GM21367 (cell line): ENCODE measurements around the gene PLEKHB2.
A peak's percentile ranks its signal among the peaks of the same experiment; 100 is the strongest.
"Not testable (repeated sequence)": the region's sequence is repeated elsewhere in the genome, so short reads cannot be mapped to it uniquely, and the experiment has no call there.

Experiments used
- ATAC-seq: cut with Tn5 transposase; IDR thresholded peaks from one replicate; pipeline ENCODE4 v1.9.1; 2021; ENCODE audit not compliant: unreplicated experiment

PLEKHB2 gene

DNA sequence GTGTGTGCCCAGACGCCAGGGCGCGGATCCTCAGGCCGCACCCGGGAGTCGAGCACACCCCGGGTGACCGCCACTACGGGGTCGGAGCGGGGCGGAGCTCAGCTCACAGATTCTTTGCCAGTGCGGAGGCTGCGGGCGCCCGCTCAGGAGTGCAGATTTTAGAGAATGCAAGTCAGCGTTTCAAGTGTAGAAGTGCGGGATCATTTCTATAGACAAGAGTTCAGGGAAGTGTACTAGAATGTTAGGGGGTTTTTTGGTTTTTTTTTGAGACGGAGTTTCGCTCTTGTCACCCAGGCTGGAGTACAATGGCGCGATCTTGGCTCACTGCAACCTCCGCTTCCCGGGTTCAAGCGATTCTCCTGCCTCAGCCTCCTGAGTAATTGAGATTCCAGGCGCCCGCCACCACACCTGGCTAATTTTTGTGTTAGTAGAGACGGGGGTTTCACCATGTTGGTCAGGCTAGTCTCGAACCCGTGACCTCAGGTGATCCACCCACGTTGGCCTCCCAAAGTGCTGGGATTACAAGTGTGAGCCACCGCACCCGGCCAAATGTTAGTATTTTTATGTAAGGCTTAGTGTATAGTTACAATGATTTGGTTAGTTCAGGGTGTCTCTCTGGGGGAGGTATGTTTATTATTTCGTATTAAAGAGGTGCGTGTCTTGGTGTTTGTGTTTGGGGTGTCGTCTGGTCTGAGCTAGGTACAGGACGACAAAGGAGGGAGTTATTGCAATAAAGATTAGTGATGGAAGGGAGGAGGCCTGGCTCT is 11.3 kb upstream of the PLEKHB2 start:
- peak; percentile 58 for ATAC-seq

DNA sequence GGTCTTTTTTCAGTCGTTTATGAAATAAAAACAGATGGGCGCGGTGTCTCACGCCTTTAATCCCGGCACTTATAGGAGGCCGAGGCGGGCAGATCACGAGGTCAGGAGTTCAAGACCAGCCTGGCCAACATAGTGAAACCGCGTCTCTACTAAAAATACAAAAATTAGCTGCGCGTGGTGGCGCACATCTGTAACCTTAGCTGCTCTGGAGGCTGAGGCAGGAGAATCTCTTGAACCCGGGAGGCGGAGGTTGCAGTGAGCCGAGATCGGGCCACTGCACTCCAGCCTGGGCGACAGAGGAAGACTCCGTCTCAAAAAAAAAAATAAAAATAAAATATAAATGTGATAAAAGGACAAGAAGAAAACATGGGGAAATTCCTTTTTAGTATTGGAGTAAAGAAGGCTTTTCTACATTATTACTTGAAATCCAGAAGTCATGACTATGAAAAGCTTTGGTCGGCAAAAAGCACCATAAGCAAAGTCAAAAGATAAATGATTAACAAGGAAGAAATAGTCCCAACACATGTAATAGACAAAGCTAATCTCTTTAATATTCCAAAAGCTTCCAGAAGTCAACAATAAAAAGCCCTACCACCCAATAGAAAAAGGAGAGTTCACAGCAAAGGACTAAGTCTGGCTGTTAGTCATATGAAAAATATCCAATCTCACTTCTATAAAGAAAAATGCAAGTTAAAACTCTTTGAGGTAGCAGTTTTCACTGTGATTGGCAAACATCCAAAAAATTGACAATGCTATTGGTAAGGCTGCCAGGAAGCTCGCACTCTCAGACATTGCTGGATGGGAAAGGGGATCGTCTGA is 10.5 kb upstream of the PLEKHB2 start:
- ATAC-seq = no peak

DNA sequence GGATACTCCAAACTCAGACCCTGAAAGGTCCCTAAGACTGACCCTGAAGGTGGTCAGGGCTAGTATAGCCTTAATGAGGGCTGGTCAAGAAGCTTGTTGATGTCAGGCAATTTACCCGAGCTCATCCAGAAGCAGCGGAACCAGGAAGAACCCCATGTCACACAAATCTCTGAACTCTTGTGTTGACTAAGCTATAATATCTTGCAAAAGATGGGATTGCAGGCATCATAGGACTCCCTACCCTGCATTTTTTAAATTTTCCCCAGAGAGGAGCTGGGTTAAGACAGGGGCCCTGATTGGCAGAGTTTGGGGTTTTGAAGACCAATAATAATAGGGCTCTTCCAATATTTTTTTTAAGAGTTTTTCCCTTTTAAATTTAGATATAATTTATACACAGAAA is 2.0 kb upstream of the PLEKHB2 start:
- ATAC-seq = no peak

DNA sequence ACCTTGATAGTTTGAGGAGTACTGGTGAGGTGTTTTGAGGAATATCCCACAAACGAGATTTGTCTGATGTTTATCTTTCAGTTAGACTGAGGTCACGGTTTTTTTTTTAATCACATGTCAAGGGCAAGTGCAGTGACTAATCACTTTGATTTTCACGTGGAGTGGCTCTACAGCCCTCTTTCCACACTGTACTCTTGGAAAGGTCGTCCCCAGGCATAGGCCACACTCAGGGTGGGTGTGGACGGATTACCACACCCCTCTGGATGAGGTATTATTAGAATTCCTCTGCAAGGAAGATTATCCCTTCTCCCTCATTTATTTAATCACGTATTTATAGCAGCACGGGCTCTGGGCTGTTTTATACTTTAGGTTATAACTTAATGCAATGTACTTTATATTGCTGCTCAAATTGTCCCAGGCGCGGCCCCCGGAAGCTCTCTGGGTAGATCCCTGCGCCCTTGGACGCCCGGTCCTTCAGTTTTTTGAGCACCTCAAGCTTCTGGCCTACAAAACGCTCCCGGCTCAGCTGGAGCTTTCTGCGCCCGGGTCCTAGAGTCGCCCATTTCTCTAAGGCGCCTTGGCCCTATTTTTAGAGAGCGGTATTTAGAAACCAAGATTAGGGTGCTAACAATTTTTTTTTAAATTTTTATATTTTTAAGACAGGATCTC is 515 bp upstream of the PLEKHB2 start:
- peak; percentile 66 for ATAC-seq

DNA sequence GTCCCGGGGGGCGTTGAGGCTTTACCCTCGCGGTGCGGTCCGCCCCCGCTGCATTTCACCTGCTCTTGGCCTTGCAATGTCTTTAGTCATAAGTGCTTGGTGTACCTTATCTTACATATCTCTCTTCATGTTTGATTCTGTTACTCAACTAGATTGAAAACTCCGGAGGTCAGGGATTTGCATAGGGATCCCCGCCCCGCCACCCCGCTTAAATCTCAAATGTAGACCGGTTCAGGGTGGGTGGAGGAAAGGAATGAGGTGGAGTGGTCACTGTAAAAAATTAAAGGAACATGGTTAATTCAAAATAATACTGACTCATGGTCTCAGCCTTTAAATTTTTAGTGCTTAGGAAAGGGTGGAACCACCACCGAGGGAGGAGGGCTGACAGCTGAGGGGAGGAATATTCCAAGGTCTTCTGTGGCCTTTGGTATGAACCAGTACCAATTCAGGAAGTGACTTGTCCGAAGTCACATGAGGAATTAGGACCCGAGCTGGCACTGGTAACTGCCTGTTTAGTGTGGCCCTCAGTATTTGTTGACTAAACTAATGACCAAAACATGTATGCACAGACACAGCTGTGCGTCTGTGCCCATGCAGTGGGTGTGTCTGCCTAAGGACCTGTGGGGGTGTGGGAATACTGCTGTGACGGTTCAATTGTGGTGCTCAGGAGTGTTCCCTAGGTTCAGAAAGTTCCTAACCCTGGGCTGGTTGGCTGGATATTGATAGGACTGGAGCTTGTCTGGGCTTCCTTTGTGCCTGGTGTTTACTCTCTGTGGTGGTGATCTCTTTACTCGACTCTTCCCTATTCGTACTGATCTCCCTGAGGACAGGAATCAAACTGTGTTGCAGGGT is 1.0 kb downstream of the PLEKHB2 start:
- ATAC-seq = peak; percentile 33

DNA sequence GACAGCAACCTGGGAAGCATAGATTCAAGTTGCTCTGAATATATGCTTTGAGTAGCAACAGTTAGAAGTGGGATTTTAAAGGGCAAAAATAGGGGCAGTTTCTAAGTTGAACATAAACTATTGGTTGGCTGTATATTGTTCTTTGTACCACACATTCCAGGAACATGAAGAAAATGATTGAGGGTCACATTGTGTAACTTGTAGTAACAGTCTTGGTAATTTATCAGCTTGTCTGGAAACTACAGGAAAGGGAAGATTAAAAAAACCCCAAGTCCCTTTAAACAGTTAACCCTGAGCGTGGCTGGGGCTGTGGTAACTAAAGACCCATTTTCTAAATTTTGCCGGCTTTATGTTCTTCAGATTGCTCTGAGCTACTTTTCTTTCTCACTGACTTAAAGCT is 7.4 kb downstream of the PLEKHB2 start:
- no peak for ATAC-seq

DNA sequence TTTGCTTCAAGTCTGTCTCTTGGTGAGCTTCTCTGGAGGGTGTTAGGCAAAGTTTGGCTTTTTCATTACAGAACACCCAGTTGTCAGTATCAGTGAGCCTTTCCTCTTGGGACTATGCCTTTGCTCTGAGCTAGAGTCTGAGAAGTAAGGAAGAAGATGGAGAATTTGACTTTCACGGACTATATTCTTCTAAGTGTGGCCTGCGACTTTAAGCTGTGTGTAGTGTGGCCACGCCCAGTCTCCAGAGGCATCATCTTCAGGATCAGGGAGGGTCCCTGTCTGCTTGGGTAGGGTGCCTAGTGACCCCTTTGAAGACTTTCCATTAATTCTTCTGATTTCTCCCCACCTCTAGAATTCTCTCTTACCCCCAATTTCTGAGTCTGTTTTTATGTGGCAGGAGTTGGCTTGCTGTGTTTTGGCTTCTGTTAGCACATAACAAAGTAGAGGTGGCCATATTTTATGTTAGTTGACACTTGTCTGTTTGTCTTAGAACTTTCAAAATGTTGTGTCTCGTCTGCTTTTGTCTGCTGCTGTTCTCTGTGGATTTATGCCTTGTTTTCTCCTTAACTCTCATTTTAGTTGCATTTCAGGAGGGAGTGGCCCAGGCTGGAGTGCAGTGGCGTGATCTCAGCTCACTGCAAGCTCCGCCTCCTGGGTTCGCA is 8.6 kb downstream of the PLEKHB2 start:
- ATAC-seq = no peak

DNA sequence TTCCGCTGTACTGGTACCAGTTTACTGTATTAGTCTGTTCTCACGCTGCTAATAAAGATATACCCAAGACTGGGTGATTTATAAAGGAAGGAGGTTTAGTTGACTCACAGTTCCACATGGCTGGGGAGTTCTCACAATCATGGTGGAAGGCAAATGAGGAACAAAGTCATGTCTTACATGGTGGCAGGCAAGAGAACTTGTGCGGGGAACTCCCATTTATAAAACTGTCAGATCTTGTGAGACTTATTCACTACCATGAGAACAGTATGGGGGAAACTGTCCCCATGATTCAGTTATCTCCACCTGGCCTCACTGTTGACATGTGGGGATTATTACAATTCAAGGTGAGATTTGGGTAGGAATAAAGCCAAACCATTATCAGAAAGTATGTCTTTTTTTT is 9.8 kb downstream of the PLEKHB2 start:
- ATAC-seq = not testable (repeated sequence)

DNA sequence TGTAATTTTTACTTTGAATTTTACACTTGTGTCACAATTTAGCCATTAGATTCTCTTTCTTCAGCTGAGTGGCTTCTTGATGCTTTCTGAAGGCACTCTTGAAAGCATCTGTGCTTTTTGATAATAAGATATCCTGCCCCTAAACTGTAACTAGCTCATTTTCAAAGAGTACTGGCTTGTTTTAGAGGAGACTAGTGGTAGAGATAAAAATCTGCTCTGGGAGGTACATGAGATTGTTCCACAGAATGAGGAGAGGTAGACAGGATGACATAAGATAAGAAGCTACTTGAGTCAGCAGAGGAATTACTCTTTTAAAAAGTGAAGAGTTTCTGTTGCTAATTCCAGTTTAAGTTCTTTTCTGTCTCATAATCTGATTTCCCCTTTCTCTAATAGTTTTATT is 10.6 kb downstream of the PLEKHB2 start:
- ATAC-seq = no peak

DNA sequence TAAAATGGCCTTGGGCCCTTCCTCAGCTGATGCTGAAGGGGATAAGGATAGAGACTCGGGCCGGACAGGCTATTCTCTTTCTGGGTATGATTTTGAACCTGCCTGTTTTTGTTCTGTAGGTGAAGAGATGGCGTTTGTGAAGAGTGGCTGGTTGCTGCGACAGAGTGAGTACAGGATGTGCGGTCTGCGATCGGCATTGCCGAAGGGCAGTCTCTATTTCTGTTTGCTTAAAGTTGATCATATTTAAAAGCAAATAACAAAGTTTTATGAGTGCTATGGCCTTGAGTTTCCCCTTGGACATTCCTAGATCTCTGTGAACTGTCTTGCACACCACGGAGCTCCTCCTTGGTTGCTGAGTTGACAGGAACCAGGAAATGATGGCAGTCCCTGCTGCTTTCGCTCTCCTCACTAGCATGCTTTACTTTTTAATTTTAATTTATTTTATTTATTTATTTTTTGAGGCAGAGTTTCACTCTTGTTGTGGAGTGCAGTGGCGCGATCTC is 15.7 kb downstream of the PLEKHB2 start:
- no peak for ATAC-seq

DNA sequence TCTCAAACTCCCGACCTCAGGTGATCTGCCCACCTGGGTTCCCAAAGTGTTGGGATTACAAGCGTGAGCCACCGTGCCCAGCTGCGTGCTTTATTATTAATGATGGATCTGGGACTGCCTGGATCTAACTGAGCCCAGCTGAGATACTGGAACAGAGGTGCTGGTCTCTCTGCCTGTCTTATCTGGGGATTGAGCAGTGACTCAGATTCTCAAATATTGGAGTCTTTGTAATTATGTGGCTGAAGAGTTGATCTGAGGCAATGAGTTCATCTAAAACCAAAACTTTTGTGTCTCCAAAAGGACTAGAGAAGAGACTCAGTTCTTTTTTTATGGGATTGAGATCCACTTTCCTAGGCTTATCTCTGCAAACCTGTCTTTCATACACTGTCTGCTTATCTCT is 16.3 kb downstream of the PLEKHB2 start:
- no peak for ATAC-seq

DNA sequence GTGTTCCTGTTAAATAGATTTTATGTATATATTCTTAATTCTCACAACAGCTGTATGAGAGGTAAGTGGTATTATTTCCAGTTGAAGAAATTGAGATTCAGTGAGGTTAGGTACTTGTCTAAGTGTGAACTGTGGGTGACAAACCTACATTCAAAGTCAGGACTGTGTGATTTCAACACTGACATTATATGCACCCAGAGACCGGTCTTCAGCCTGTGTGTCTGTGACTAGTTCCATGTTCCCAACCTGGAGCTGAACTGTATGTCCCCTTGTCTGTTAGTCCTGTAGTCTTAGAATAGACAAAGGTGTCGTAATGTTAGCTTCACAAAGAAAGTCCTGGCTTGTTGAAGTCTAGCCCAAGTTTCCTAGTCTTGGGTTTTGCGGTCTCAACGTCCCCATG is 17.4 kb downstream of the PLEKHB2 start:
- no peak for ATAC-seq

DNA sequence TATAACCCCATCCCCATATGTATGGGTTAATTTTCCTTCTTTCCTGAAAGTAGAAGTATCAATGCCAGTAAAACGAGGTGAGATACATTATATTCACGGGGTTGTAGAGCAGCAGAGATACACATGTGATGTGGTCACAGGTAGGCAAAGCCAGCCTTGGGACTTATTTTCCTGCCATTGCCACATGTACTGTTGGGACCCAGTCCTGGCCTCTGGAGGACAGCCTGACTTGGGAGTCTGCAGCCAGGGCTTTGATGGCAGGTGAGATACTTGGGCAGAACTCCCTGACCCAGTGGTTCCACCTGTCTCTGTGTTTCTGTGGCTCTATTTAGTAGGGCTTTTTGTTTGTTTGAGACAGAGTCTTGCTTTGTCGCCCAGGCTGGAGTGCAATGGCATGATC is 18.1 kb downstream of the PLEKHB2 start:
- no peak for ATAC-seq

DNA sequence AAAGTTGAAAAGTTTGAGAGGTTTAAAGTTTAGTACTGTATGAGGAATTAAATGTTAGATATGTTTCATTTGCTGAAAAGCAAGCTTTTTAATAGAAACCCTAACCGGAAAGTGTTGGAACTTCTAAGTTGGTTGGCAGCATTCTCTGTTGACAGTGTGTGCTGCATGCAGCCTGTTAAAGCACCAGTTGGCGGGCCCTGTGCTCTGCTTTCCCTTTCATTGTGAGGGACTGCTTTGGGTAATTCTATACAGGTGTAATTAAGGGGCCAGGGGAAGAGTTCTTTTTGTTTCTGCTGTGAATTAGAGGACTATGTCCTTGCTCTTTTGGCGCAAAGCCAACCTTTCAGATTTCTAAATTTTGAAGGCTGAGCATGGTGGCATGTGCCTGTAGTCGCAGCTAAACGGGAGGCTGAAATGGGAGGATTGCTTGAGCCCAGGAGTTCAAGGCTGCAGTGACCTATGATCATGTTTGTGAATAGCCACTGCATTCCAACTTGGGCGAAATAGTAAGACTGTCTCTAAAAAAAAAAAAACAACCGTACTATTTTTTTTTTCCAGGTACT is 20.1 kb downstream of the PLEKHB2 start:
- ATAC-seq = no peak

DNA sequence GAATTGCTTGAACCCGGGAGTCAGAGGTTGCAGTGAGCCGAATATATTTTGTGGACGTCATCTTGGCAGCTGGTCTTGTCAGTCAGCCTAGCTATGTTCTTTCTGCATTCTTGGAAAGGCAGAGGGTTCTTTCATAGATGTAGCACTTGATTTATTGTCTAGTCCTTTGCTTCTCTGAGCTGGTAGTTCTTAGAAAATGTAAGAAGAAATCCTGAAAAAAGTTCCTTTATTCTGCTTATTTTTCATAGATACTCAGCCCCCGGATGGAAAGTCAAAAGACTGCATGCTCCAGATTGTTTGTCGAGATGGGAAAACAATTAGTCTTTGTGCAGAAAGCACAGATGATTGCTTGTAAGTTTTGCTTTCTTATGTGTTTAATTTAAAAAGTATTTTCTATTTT is 21.3 kb downstream of the PLEKHB2 start:
- no peak for ATAC-seq

DNA sequence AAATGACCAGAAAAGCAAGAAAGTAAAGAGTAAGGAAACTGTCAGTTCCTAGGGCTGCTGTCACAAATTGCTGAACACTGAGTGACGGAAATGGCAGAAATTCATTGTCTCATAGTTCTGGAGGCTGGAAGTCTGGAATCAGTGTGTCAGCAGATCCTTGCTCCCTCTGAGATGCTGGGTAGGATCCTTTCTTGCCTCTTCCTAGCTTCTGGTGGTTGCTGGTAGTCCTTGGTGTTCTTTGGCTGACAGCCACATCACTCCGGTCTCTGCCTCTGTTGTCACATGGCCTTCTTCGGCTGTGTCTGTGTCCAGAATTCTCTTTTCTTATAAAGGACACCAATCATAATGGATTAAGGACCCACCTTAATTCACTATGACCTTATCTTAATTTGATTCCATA is 21.9 kb downstream of the PLEKHB2 start:
- ATAC-seq = no peak

DNA sequence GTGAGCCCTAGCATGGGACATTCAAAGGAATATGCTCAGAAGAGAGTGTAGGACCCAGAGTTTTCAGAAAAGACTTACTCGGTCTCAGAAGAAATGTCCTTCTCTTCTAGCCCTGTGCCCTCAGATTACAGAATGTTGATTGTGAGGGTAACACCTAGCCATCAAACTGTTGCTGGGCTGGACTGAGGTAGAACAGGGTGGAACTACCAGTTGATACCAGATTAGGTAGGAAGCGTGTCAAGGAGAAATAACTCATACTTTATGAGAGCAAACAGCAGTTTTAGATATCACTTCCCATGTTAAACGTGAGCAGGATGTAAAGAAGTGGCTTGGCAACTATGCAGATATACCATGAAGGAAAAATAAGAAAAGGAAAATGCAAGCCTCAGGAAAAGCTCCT is 22.8 kb downstream of the PLEKHB2 start:
- no peak for ATAC-seq

DNA sequence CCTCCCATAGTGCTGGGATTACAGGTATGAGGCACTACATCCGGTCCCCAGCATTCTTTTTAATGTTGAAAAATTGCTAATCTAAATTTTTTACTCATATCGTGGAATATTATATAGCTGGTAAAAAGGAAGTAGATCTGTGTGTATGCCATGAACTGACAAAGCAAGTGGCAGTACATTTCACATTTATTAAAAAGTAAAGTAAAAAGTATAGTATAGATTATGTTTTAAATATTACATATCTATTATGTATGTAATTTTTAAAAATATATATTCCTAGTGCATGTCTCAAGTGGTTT is 25.1 kb downstream of the PLEKHB2 start:
- no peak for ATAC-seq

DNA sequence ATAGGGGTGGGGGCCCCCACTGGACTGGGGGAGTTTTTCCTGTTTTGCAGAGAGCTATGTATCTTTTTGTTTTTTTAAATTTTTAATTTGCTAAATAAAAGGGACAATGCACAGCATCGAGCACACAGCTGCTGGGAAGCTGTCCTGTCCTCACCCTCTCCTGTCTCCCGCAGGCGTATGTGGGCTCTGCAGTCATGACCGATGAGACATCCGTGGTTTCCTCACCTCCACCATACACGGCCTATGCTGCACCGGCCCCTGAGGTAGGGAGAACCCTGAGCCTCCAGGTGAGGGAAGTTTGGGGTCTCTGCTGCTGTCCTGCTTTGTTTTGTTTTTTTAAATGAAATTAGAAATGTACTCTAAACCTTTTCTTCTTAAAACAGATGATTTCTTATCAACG is 27.6 kb downstream of the PLEKHB2 start:
- ATAC-seq = no peak

DNA sequence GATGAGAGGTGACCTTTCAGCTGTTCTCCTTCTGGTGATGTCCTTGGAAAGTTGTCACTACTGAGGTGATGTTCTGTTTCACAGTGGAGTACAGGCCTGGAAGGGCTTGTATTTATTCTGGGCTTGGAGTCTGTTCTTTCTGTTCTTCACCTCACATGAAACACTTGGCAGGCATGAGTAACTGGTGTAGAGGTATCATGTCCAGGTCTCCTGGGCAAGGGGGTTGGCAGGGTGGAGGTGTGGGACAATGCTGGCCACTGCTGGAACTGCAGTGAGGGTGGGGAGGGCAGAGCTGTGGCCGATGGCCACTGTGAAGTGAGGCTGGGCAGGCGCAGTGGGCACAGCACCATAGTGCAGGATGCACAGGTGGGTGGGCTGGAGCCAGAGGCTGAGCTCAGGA is 35.4 kb downstream of the PLEKHB2 start:
- ATAC-seq = no peak
